LNCaP clone FGC (cell line): ENCODE measurements around the gene AFP.

ENCODE experiments used
- DNase-seq: peaks from one replicate; pipeline ENCODE4 v3.0.0-alpha.2; 2011; ENCODE audit warnings: low read depth
- H3K4me3 ChIP-seq: 2 replicates; pipeline ENCODE4 v1.5.1; 2011; ENCODE audit warnings: mild to moderate bottlenecking, low read depth, low read length, control low read depth
- CTCF ChIP-seq: IDR thresholded peaks from 2 replicates; pipeline ENCODE4 v1.5.1; 2012; ENCODE audit warnings: mild to moderate bottlenecking; ENCODE audit not compliant: control insufficient read depth, insufficient read depth; ENCODE audit errors: extremely low read depth

The AFP gene

GRCh38 chr4:73436674-73437557 lies 895 bp downstream of the AFP start:
- TF ChIP-seq CTCF, result no peak
- no peak for DNase-seq
- H3K4me3 ChIP-seq, result no peak overlapping the region

- no peak for DNase-seq
- H3K4me3 ChIP-seq, result no peak overlapping the region
- TF ChIP-seq CTCF, result no peak
Observed at GRCh38 chr4:73437558-73437956, 1.5 kb downstream of the AFP start.

GRCh38 chr4:73438048-73438447 lies 2.0 kb downstream of the AFP start:
- H3K4me3 ChIP-seq, result no peak overlapping the region
- TF ChIP-seq CTCF, result no peak
- DNase-seq, result no peak

GRCh38 chr4:73438582-73439215 lies 2.7 kb downstream of the AFP start:
- TF ChIP-seq CTCF, result no peak
- no peak overlapping the region for H3K4me3 ChIP-seq
- no peak for DNase-seq

- TF ChIP-seq CTCF, result no peak
- no peak for DNase-seq
- no peak overlapping the region for H3K4me3 ChIP-seq
Observed at GRCh38 chr4:73439445-73439844, 3.4 kb downstream of the AFP start.

- TF ChIP-seq CTCF, result no peak
- no peak for DNase-seq
- no peak overlapping the region for H3K4me3 ChIP-seq
Observed at GRCh38 chr4:73439991-73440390, 4.0 kb downstream of the AFP start.

- DNase-seq, result no peak
- TF ChIP-seq CTCF, result no peak
- H3K4me3 ChIP-seq, result no peak overlapping the region
Observed at GRCh38 chr4:73440653-73441052, 4.6 kb downstream of the AFP start.
